Vagina (tissue), 2 donors: ENCODE measurements around the gene RERG.

Experiments
- POLR2A ChIP-seq, 2 donors: fragments of 450-650 bp; IDR thresholded peaks; one replicate each; pipeline ENCODE4 v1.6.1; 2017; ENCODE audit warnings: antibody characterized with exemption in 2 of 2, mild to moderate bottlenecking in 2 of 2, moderate library complexity in 2 of 2
- TF ChIP-seq, protein P1 (sequence below), 3 experiments: fragments of 450-650 bp in 2 of 3; fragments of 200-600 bp in 1 of 3; sonication (generic) in 1 of 3; IDR thresholded peaks; one replicate each; pipeline ENCODE4 v1.5.1; 2017 to 2019; ENCODE audit warnings: antibody characterized with exemption in 3 of 3, mild to moderate bottlenecking in 2 of 3, moderate library complexity in 2 of 3

DNA sequence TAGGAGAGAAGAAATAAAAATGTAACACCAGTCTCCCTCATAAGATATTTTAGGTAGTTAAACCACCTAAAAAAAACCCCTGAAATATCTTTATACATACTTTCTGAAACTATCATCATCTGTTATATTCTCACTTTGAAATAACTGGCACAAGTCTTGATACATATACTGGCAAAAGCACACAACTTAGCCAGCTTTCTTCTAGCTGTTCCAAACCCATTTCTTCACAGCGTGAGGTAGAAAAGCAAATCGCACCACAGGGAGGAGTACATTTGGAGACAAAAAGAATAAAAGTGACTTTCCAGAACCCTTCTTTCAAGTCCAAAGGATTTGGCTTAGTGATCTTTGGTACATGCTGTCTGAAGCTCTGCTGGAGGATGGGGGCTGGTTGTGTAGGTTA, 78.5 kb downstream of the RERG start:
- TF ChIP-seq POLR2A (IDR thresholded peaks at IDR 0.05) = no peak
- TF ChIP-seq, protein P1, sequence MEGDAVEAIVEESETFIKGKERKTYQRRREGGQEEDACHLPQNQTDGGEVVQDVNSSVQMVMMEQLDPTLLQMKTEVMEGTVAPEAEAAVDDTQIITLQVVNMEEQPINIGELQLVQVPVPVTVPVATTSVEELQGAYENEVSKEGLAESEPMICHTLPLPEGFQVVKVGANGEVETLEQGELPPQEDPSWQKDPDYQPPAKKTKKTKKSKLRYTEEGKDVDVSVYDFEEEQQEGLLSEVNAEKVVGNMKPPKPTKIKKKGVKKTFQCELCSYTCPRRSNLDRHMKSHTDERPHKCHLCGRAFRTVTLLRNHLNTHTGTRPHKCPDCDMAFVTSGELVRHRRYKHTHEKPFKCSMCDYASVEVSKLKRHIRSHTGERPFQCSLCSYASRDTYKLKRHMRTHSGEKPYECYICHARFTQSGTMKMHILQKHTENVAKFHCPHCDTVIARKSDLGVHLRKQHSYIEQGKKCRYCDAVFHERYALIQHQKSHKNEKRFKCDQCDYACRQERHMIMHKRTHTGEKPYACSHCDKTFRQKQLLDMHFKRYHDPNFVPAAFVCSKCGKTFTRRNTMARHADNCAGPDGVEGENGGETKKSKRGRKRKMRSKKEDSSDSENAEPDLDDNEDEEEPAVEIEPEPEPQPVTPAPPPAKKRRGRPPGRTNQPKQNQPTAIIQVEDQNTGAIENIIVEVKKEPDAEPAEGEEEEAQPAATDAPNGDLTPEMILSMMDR (IDR thresholded peaks at IDR 0.05) = no peak
